Transverse colon (tissue), 3 donors: Measurements from ENCODE around the gene MTCH2.

Experiments used
- CTCF ChIP-seq, 5 experiments: fragments of 200-600 bp in 3 of 5; fragments of 450-650 bp in 2 of 5; sonication (generic) in 3 of 5; IDR thresholded peaks; 1 replicate in 2 of 5; 2 replicates in 3 of 5; pipeline ENCODE4 v1.5.1; 2016 to 2017; ENCODE audit warnings: antibody characterized with exemption in 5 of 5, inconsistent platforms in 3 of 5, mild to moderate bottlenecking in 2 of 5, moderate library complexity in 1 of 5
- EP300 ChIP-seq: sonication (generic); formaldehyde crosslinking; IDR thresholded peaks from one replicate; pipeline ENCODE4 v1.6.1; 2017; ENCODE audit warnings: antibody characterized with exemption, low read depth
- POLR2A ChIP-seq: fragments of 450-650 bp; IDR thresholded peaks from one replicate; pipeline ENCODE4 v1.6.1; 2016; ENCODE audit warnings: antibody characterized with exemption, mild to moderate bottlenecking, moderate library complexity

DNA sequence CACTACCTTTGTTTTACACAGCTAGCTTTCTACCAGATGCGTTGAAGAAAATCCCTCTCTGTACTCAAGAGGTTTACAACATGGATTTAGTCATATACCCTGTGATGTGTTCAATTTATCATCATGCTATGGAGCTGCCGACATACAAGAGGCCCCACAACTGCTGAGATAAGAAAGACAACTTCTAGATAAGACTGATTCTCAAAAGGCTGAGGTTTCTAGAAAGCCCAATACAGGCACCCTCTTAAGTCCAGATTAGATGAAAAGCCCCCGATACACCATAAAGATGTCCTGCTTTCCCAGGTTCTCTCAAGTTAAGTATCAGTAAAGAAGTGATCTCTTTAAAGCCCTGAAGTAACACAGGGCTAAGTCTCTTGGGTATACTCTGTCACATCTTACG is 14.3 kb downstream of the MTCH2 start:
- TF ChIP-seq CTCF (IDR thresholded peaks at IDR 0.05) (no peak), EP300 (no peak), POLR2A (no peak)
